Keratinocyte (primary cell): ENCODE measurements around the gene POLR3G. TPM values are rescaled to one million over a fixed set of nuclear protein-coding genes. Genes with fewer than 3 reads are reported as not detected.

ENCODE experiments used
- DNase-seq: peaks from one replicate; pipeline ENCODE4 v3.0.0-alpha.2; 2011; ENCODE audit warnings: low read depth, missing footprints, low spot score
- FAIRE-seq: peaks from 2 replicates; lab custom pipeline; 2011; peaks lifted over from hg19 to GRCh38; lab: Jason Lieb, UNC
- H2AFZ ChIP-seq: 2 replicates; pipeline ENCODE4 v1.6.0; 2012; ENCODE audit warnings: low read length, control low read depth, inconsistent platforms; ENCODE audit not compliant: control insufficient read depth
- H3K27ac ChIP-seq: 2 replicates; pipeline ENCODE4 v1.5.1; 2011; ENCODE audit warnings: low read length; ENCODE audit not compliant: control insufficient read depth, insufficient read depth
- H3K27me3 ChIP-seq: 3 replicates; pipeline ENCODE4 v1.6.0; 2011; ENCODE audit warnings: low read length; ENCODE audit not compliant: control insufficient read depth, insufficient read depth; ENCODE audit errors: extremely low read depth
- H3K36me3 ChIP-seq, 2 experiments: 2 replicates in 1 of 2; 3 replicates in 1 of 2; pipeline ENCODE4 v1.5.1; 2011; ENCODE audit warnings: low read length in 2 of 2, mild to moderate bottlenecking in 1 of 2; ENCODE audit not compliant: control insufficient read depth in 2 of 2, insufficient read depth in 2 of 2; ENCODE audit errors: extremely low read depth in 1 of 2
- H3K4me1 ChIP-seq: 3 replicates; pipeline ENCODE4 v1.5.1; 2011; ENCODE audit warnings: low read length; ENCODE audit not compliant: control insufficient read depth, insufficient read depth; ENCODE audit errors: extremely low read depth
- H3K4me2 ChIP-seq: 3 replicates; pipeline ENCODE4 v1.6.0; 2011; ENCODE audit warnings: low read depth, low read length; ENCODE audit not compliant: control insufficient read depth, insufficient read depth; ENCODE audit errors: extremely low read depth
- H3K4me3 ChIP-seq, 3 experiments: fragments of 200-600 bp in 1 of 3; sonication (generic) in 1 of 3; 2 replicates in 2 of 3; 3 replicates in 1 of 3; pipeline ENCODE4 v1.5.1; 2011 to 2016; ENCODE audit warnings: low read length in 3 of 3, mild to moderate bottlenecking in 3 of 3, control low read depth in 2 of 3, inconsistent platforms in 1 of 3, low read depth in 1 of 3, mixed read lengths in 1 of 3, mixed run types in 1 of 3, moderate library complexity in 1 of 3; ENCODE audit not compliant: control insufficient read depth in 2 of 3, insufficient read depth in 2 of 3; ENCODE audit errors: extremely low read depth in 1 of 3
- H3K79me2 ChIP-seq: 2 replicates; pipeline ENCODE4 v1.6.0; 2012; ENCODE audit warnings: low read length; ENCODE audit not compliant: control insufficient read depth, insufficient read depth
- H3K9ac ChIP-seq: 3 replicates; pipeline ENCODE4 v1.6.0; 2011; ENCODE audit warnings: low read length; ENCODE audit not compliant: control insufficient read depth, insufficient read depth; ENCODE audit errors: extremely low read depth
- H3K9me1 ChIP-seq: 3 replicates; pipeline ENCODE4 v1.6.0; 2011; ENCODE audit warnings: low read length; ENCODE audit not compliant: control insufficient read depth, insufficient read depth; ENCODE audit errors: extremely low read depth
- H3K9me3 ChIP-seq: 2 replicates; pipeline ENCODE4 v1.5.1; 2012; ENCODE audit warnings: low read depth, low read length; ENCODE audit not compliant: control insufficient read depth
- H4K20me1 ChIP-seq: 3 replicates; pipeline ENCODE4 v1.6.0; 2011; ENCODE audit warnings: low read length; ENCODE audit not compliant: control insufficient read depth, insufficient read depth; ENCODE audit errors: extremely low read depth
- CTCF ChIP-seq, 3 experiments: IDR thresholded peaks in 1 of 3; conservative IDR thresholded peaks in 1 of 3; optimal IDR thresholded peaks in 1 of 3; 2 replicates in 2 of 3; 3 replicates in 1 of 3; pipeline versions ENCODE3 to v1.5.1; 2011; ENCODE audit warnings: low read length in 3 of 3, mild to moderate bottlenecking in 3 of 3, moderate library complexity in 2 of 3, control low read depth in 1 of 3, inconsistent platforms in 1 of 3; ENCODE audit not compliant: insufficient read depth in 2 of 3; ENCODE audit errors: extremely low read depth in 1 of 3
- EZH2 ChIP-seq: IDR thresholded peaks from one replicate; pipeline ENCODE4 v1.6.1; 2012; ENCODE audit warnings: inconsistent platforms, mild to moderate bottlenecking, low read length, moderate library complexity
- dilution Hi-C: fragments of 300-500 bp; cut with MboI; formaldehyde crosslinking; loops from one replicate; pipeline ENCODE4 v1.7.0; 2020; ENCODE audit warnings: low sequenced_read_pairs; ENCODE audit not compliant: extremely low pct_ligation_motif_present
- polyA plus RNA-seq, 5 experiments: library from polyadenylated mRNA; depleted of rRNA in 3 of 5; stranded (reverse) in 3 of 5; stranded (forward) in 1 of 5; unstranded in 1 of 5; fragments of >200 nt; gene quantifications; 1 replicate in 1 of 5; 2 replicates in 3 of 5; 3 replicates in 1 of 5; pipeline versions ENCODE4 v1.2.1 to v1.2.3, GENCODE V29; 2011 to 2012; ENCODE audit warnings: missing spikeins in 2 of 5, low read depth in 1 of 5, low replicate concordance in 1 of 5

POLR3G gene
- polyA plus RNA-seq, 1 donor (not counting 4 experiments of a cell fraction or from before 2014, with no cell fraction given), result 27.0 TPM

GRCh38 chr5:90549729-90550275 is 75.1 kb downstream of the POLR3G start:
- Histone ChIP-seq H3K4me3 (no peak overlapping the region), H3K9me1 (no peaks in the 10 kb centered on the region), H3K27me3 (peaks cover 5% of the 10 kb centered on the region), H3K79me2 (no peaks in the 10 kb centered on the region), H3K36me3 (no peaks in the 10 kb centered on the region), H3K4me1 (no peaks in the 10 kb centered on the region), H3K9ac (no peak overlapping the region), H3K27ac (no peak overlapping the region), H2AFZ (no peak overlapping the region), H3K9me3 (no peaks in the 10 kb centered on the region), H3K4me2 (no peak overlapping the region), H4K20me1 (no peaks in the 10 kb centered on the region)
- TF ChIP-seq EZH2 (no peak), CTCF (optimal IDR thresholded peaks at IDR 0.05 in 1 of 3, IDR thresholded peaks at IDR 0.05 in 1 of 3, conservative IDR thresholded peaks at IDR 0.05 in 1 of 3; ENCODE audit: extremely low read depth in 1 of 3, insufficient read depth in 2 of 3, low read length in 3 of 3) (no peak)
- DNase-seq (no peak), FAIRE-seq (no peak)
- dilution Hi-C loops, result no loop called here

GRCh38 chr5:90550963-90551362 is 76.3 kb downstream of the POLR3G start:
- Histone ChIP-seq H3K4me2 (no peak overlapping the region), H3K9ac (no peak overlapping the region), H3K9me3 (no peaks in the 10 kb centered on the region), H3K4me3 (no peak overlapping the region), H3K36me3 (no peaks in the 10 kb centered on the region), H3K27me3 (peaks cover 7% of the 10 kb centered on the region), H3K79me2 (no peaks in the 10 kb centered on the region), H2AFZ (no peak overlapping the region), H3K9me1 (no peaks in the 10 kb centered on the region), H3K4me1 (no peaks in the 10 kb centered on the region), H4K20me1 (no peaks in the 10 kb centered on the region), H3K27ac (no peak overlapping the region)
- no peak for FAIRE-seq
- DNase-seq, result no peak
- TF ChIP-seq EZH2 (no peak), CTCF (optimal IDR thresholded peaks at IDR 0.05 in 1 of 3, IDR thresholded peaks at IDR 0.05 in 1 of 3, conservative IDR thresholded peaks at IDR 0.05 in 1 of 3; ENCODE audit: extremely low read depth in 1 of 3, insufficient read depth in 2 of 3, low read length in 3 of 3) (no peak)
- dilution Hi-C loops, result no loop called here
